H1 (cell line): ENCODE measurements around the gene P2RX5. TPM values are rescaled to one million over a fixed set of nuclear protein-coding genes. Genes with fewer than 3 reads are reported as not detected.

Experiments
- CBX8 ChIP-seq: fragments of 300-800, 300-1000 bp; sonication (generic); IDR thresholded peaks from 2 replicates; pipeline ENCODE4 v1.7.1; 2016; ENCODE audit warnings: low read depth, low read length, borderline replicate concordance
- CHD7 ChIP-seq: fragments of 300-600 bp; sonication (generic); IDR thresholded peaks from 2 replicates; pipeline ENCODE4 v1.7.1; 2012; ENCODE audit warnings: low read length, moderate library complexity, mild to moderate bottlenecking, inconsistent platforms; ENCODE audit not compliant: insufficient replicate concordance
- GTF2F1 ChIP-seq: IDR thresholded peaks from 2 replicates; pipeline ENCODE4 v1.6.1; 2012; ENCODE audit warnings: low read depth, low read length, improper control_type of control experiment, borderline replicate concordance
- JUN ChIP-seq: IDR thresholded peaks from 2 replicates; pipeline ENCODE4 v1.6.1; 2011; ENCODE audit warnings: low read depth, mild to moderate bottlenecking, improper control_type of control experiment, low read length
- KDM1A ChIP-seq: fragments of 200-600, 300-600 bp; sonication (generic); IDR thresholded peaks from 2 replicates; pipeline ENCODE4 v1.7.1; 2016; ENCODE audit warnings: mild to moderate bottlenecking, low read length, borderline replicate concordance
- SRF ChIP-seq: IDR thresholded peaks from 2 replicates; pipeline ENCODE4 v1.6.1; 2011; ENCODE audit warnings: mild to moderate bottlenecking, low read depth, low read length, moderate library complexity
- TAF1 ChIP-seq: IDR thresholded peaks from 2 replicates; pipeline ENCODE4 v1.6.1; 2011; ENCODE audit warnings: mild to moderate bottlenecking, low read depth, low read length
- ZNF274 ChIP-seq: IDR thresholded peaks from 2 replicates; pipeline ENCODE4 v1.7.0; 2012; ENCODE audit warnings: low read length, borderline replicate concordance; ENCODE audit errors: extremely low read depth
- polyA plus RNA-seq, 7 experiments: library from polyadenylated mRNA; depleted of rRNA in 3 of 7; stranded (reverse) in 5 of 7; unstranded in 2 of 7; fragments of >200 nt in 5 of 7; fragments of 200-250 nt in 2 of 7; gene quantifications; 1 replicate in 5 of 7; 2 replicates in 1 of 7; 4 replicates in 1 of 7; pipeline versions ENCODE4 v1.2.1 to v1.2.3, GENCODE V29; 2011 to 2013; ENCODE audit warnings: missing spikeins in 2 of 7, mixed read lengths in 2 of 7
- total RNA-seq: library from RNA; stranded (reverse); fragmentation: NEBNext Ultra II Directional; extraction: Animal tissue kit (Norgen Biotek cat#: 25700); gene quantifications from 2 replicates; pipeline ENCODE4 v1.2.1, GENCODE V29; 2021
- TF ChIP-seq, protein P1 (sequence below): IDR thresholded peaks from 2 replicates; pipeline ENCODE4 v1.6.1; 2012; ENCODE audit warnings: inconsistent platforms

The P2RX5 gene
- total and polyA plus RNA-seq, 2 of the 8 experiments (the other 6 are each of a cell fraction or from before 2014, with no cell fraction given): 12.0 to 15.6 TPM

- no peak for TF ChIP-seq CHD7
- peak; percentile 81 for TF ChIP-seq TAF1
- TF ChIP-seq GTF2F1: 0 out of 2 replicates have a peak, but pooled peaks have one; percentile 19
- TF ChIP-seq KDM1A: no peak
- no peak for TF ChIP-seq ZNF274
- no peak for TF ChIP-seq JUN
- no peak for TF ChIP-seq SRF
- no peak for TF ChIP-seq CBX8
- TF ChIP-seq, protein P1, sequence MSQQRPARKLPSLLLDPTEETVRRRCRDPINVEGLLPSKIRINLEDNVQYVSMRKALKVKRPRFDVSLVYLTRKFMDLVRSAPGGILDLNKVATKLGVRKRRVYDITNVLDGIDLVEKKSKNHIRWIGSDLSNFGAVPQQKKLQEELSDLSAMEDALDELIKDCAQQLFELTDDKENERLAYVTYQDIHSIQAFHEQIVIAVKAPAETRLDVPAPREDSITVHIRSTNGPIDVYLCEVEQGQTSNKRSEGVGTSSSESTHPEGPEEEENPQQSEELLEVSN: peak; percentile 75
Measured at GRCh38 chr17:3636154-3636907, 59.6 kb downstream of the P2RX5 start, which contains the start of the genes CTNS and SHPK (continued).
